ENCODE data around the gene TNRC18.

The TNRC18 gene

GRCh38 chr7:5388905-5389433, 34.7 kb downstream of the TNRC18 start:
- no peak for TF ChIP-seq ZNF518A (tag by site-specific recombination; conservative IDR thresholded peaks at IDR 0.05; ENCODE audit: low read depth)
- no peak for TF ChIP-seq ZSCAN16 (tag by site-specific recombination; IDR thresholded peaks at IDR 0.05)
- TF ChIP-seq ZNF792 (tag by site-specific recombination; IDR thresholded peaks at IDR 0.05): no peak
- no peak for TF ChIP-seq ZNF16 (tag by site-specific recombination; IDR thresholded peaks at IDR 0.05; ENCODE audit: low read depth)
- TF ChIP-seq, protein P1, sequence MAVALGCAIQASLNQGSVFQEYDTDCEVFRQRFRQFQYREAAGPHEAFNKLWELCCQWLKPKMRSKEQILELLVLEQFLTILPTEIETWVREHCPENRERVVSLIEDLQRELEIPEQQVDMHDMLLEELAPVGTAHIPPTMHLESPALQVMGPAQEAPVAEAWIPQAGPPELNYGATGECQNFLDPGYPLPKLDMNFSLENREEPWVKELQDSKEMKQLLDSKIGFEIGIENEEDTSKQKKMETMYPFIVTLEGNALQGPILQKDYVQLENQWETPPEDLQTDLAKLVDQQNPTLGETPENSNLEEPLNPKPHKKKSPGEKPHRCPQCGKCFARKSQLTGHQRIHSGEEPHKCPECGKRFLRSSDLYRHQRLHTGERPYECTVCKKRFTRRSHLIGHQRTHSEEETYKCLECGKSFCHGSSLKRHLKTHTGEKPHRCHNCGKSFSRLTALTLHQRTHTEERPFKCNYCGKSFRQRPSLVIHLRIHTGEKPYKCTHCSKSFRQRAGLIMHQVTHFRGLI (tag by site-specific recombination; IDR thresholded peaks at IDR 0.05): no peak
- Histone ChIP-seq H3K4me1 (ENCODE audit: control insufficient read depth, insufficient read depth, low read length) (peaks cover 2% of the 10 kb centered on the region; the same call in 1 of the 2 replicates), H3K4me3 (ENCODE audit: low read depth, low read length) (no peak overlapping the region), H3K9me3 (ENCODE audit: control insufficient read depth, insufficient read depth, low read depth, low read length) (no peaks in the 10 kb centered on the region), H3K27ac (ENCODE audit: extremely low read depth, low read depth, low read length) (no peak overlapping the region), H3K36me3 (ENCODE audit: control insufficient read depth in 2 of 2, insufficient read depth in 1 of 2, low read length in 2 of 2) (peaks cover 25 to 35% of the 10 kb centered on the region in 2 experiments; a peak in 2 of 3 replicates)
- ChIA-PET CTCF (no interaction called here), POLR2A (no interaction called here)

GRCh38 chr7:5388273-5388901, 35.2 kb downstream of the TNRC18 start:
- Histone ChIP-seq H3K9me3 (ENCODE audit: control insufficient read depth, insufficient read depth, low read depth, low read length) (no peaks in the 10 kb centered on the region), H3K4me1 (ENCODE audit: control insufficient read depth, insufficient read depth, low read length) (peaks cover 4% of the 10 kb centered on the region), H3K27ac (ENCODE audit: extremely low read depth, low read depth, low read length) (no peak overlapping the region), H3K36me3 (ENCODE audit: control insufficient read depth in 2 of 2, insufficient read depth in 1 of 2, low read length in 2 of 2) (peaks cover 20 to 35% of the 10 kb centered on the region in 2 experiments; a peak in 2 of 3 replicates), H3K4me3 (ENCODE audit: low read depth, low read length) (no peak overlapping the region)
- TF ChIP-seq ZXDB (tag by site-specific recombination; IDR thresholded peaks at IDR 0.05) (no peak), ZBTB8A (tag by site-specific recombination; IDR thresholded peaks at IDR 0.05) (no peak), ZNF830 (tag by site-specific recombination; IDR thresholded peaks at IDR 0.05; ENCODE audit: low read depth) (no peak), SP3 (tag by site-specific recombination; IDR thresholded peaks at IDR 0.05) (no peak), ZBTB48 (tag by site-specific recombination; IDR thresholded peaks at IDR 0.05) (no peak), ZNF792 (tag by site-specific recombination; IDR thresholded peaks at IDR 0.05) (no peak), ZNF529 (tag by site-specific recombination; IDR thresholded peaks at IDR 0.05; ENCODE audit: insufficient replicate concordance) (no peak)
- TF ChIP-seq, protein P2, sequence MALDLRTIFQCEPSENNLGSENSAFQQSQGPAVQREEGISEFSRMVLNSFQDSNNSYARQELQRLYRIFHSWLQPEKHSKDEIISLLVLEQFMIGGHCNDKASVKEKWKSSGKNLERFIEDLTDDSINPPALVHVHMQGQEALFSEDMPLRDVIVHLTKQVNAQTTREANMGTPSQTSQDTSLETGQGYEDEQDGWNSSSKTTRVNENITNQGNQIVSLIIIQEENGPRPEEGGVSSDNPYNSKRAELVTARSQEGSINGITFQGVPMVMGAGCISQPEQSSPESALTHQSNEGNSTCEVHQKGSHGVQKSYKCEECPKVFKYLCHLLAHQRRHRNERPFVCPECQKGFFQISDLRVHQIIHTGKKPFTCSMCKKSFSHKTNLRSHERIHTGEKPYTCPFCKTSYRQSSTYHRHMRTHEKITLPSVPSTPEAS (tag by site-specific recombination; IDR thresholded peaks at IDR 0.05): no peak
- ChIA-PET CTCF (no interaction called here), POLR2A (no interaction called here)

- no peaks in the 10 kb centered on the region for H3K9me3 ChIP-seq (ENCODE audit: control insufficient read depth, insufficient read depth, low read depth, low read length)
- no peak overlapping the region for H3K4me3 ChIP-seq (ENCODE audit: low read depth, low read length)
- H3K27ac ChIP-seq (ENCODE audit: extremely low read depth, low read depth, low read length): no peak overlapping the region
- H3K36me3 ChIP-seq (ENCODE audit: control insufficient read depth in 2 of 2, insufficient read depth in 1 of 2, low read length in 2 of 2): peaks cover 14 to 34% of the 10 kb centered on the region in 2 experiments; a peak in 2 of 3 replicates
- ChIA-PET POLR2A (no interaction called here), CTCF (no interaction called here)
- peaks cover 10% of the 10 kb centered on the region for H3K4me1 ChIP-seq (ENCODE audit: control insufficient read depth, insufficient read depth, low read length)
- TF ChIP-seq MYNN (tag by site-specific recombination; IDR thresholded peaks at IDR 0.05; ENCODE audit: borderline replicate concordance) (no peak), FEZF1 (tag by site-specific recombination; IDR thresholded peaks at IDR 0.05) (no peak), ZNF549 (tag by site-specific recombination; IDR thresholded peaks at IDR 0.05) (no peak), TRIM28 (IDR thresholded peaks at IDR 0.05; ENCODE audit: borderline replicate concordance, low read length) (no peak), ZNF404 (tag by site-specific recombination; IDR thresholded peaks at IDR 0.05) (no peak), ZBTB7A (tag by site-specific recombination; IDR thresholded peaks at IDR 0.05; ENCODE audit: low read depth) (no peak), ZNF510 (tag by site-specific recombination; IDR thresholded peaks at IDR 0.05; ENCODE audit: insufficient replicate concordance) (no peak), ZSCAN30 (tag by site-specific recombination; IDR thresholded peaks at IDR 0.05) (no peak)
- TF ChIP-seq, protein P3, sequence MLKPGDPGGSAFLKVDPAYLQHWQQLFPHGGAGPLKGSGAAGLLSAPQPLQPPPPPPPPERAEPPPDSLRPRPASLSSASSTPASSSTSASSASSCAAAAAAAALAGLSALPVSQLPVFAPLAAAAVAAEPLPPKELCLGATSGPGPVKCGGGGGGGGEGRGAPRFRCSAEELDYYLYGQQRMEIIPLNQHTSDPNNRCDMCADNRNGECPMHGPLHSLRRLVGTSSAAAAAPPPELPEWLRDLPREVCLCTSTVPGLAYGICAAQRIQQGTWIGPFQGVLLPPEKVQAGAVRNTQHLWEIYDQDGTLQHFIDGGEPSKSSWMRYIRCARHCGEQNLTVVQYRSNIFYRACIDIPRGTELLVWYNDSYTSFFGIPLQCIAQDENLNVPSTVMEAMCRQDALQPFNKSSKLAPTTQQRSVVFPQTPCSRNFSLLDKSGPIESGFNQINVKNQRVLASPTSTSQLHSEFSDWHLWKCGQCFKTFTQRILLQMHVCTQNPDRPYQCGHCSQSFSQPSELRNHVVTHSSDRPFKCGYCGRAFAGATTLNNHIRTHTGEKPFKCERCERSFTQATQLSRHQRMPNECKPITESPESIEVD (tag by site-specific recombination; IDR thresholded peaks at IDR 0.05): no peak
These were observed 35.9 kb downstream of the TNRC18 start for GRCh38 chr7:5387711-5388245.

Measured in HEK293 (cell line).